Kidney (tissue), 14 donors: Measurements from ENCODE around the gene OBP2A. TPM values are rescaled to one million over a fixed set of nuclear protein-coding genes. Genes with fewer than 3 reads are reported as not detected.
"Not testable (repeated sequence)": the region's sequence is repeated elsewhere in the genome, so short reads cannot be mapped to it uniquely, and the experiment has no call there.

Experiments
- DNase-seq, 5 donors: peaks; one replicate each; pipeline ENCODE4 v3.0.0-alpha.2; 2013 to 2020
- FAIRE-seq: peaks from 2 replicates; lab custom pipeline; 2012; peaks lifted over from hg19 to GRCh38; lab: Jason Lieb, UNC
- H3K27ac ChIP-seq, 2 donors: one replicate each; pipeline ENCODE4 v1.7.0; 2013; ENCODE audit warnings: low read depth in 2 of 2, low read length in 2 of 2, inconsistent platforms in 1 of 2
- H3K27me3 ChIP-seq: one replicate; pipeline ENCODE4 v1.7.1; 2013; ENCODE audit warnings: low read length, inconsistent platforms; ENCODE audit not compliant: control insufficient read depth, insufficient read depth
- H3K36me3 ChIP-seq, 3 donors: one replicate each; pipeline versions ENCODE4 v1.7.0 to v1.7.1; 2013; ENCODE audit warnings: low read length in 3 of 3, control low read depth in 1 of 3, inconsistent platforms in 1 of 3; ENCODE audit not compliant: insufficient read depth in 3 of 3, control insufficient read depth in 2 of 3
- H3K4me1 ChIP-seq, 3 donors: one replicate each; pipeline versions ENCODE4 v1.7.0 to v1.7.1; 2013; ENCODE audit warnings: low read length in 3 of 3, inconsistent platforms in 1 of 3, low read depth in 1 of 3; ENCODE audit not compliant: control insufficient read depth in 2 of 3, insufficient read depth in 2 of 3
- H3K4me3 ChIP-seq, 3 donors: one replicate each; pipeline versions ENCODE4 v1.7.0 to v1.8.1; 2013; ENCODE audit warnings: low read length in 3 of 3, control low read depth in 1 of 3, inconsistent platforms in 1 of 3
- H3K9ac ChIP-seq, 3 donors: one replicate each; pipeline versions ENCODE4 v1.7.0 to v1.7.1; 2013; ENCODE audit warnings: low read length in 3 of 3, control low read depth in 1 of 3, inconsistent platforms in 1 of 3
- H3K9me3 ChIP-seq, 3 donors: one replicate each; pipeline versions ENCODE4 v1.7.0 to v1.7.1; 2013; ENCODE audit warnings: low read length in 3 of 3, control low read depth in 1 of 3, inconsistent platforms in 1 of 3; ENCODE audit not compliant: control insufficient read depth in 2 of 3, insufficient read depth in 1 of 3
- intact Hi-C: fragments of 100-400 bp; cut with DNase I; formaldehyde crosslinking; loops from one replicate; pipeline ENCODE4 v1.11.1; 2022
- polyA plus RNA-seq: library from polyadenylated mRNA; stranded (reverse); fragments of 350-450 nt; fragmentation: Illumina TruSeq; extraction: RNeasy Lipid Tissue Mini Kit (QIAGEN cat#74804); gene quantifications from one replicate; pipeline ENCODE4 v1.2.3, GENCODE V29; 2014; ENCODE audit warnings: low read depth, low replicate concordance; ENCODE audit not compliant: insufficient read depth
- total RNA-seq: library from RNA; stranded (reverse); fragmentation: NEBNext Ultra II Directional; extraction: Animal tissue kit (Norgen Biotek cat#: 25700); gene quantifications from one replicate; pipeline ENCODE4 v1.2.1, GENCODE V29; 2021
- TF ChIP-seq, protein P1 (sequence below): IDR thresholded peaks from 3 replicates; pipeline ENCODE4 v1.5.1; 2012; ENCODE audit warnings: mild to moderate bottlenecking, moderate library complexity, borderline replicate concordance; ENCODE audit not compliant: insufficient read depth; ENCODE audit errors: extremely low read depth
- donor health status: control.
- donor health status: control.
- donor health status: control.
- donor health status: control.
- donor health status: control.
- donor health status: DM: yes; HTN: yes; CAD: no.
- donor health status: Normal renal cell carcinoma (clear cell type).

The OBP2A gene
- total and polyA plus RNA-seq, 2 donors from 2014 or later = not detected

DNA sequence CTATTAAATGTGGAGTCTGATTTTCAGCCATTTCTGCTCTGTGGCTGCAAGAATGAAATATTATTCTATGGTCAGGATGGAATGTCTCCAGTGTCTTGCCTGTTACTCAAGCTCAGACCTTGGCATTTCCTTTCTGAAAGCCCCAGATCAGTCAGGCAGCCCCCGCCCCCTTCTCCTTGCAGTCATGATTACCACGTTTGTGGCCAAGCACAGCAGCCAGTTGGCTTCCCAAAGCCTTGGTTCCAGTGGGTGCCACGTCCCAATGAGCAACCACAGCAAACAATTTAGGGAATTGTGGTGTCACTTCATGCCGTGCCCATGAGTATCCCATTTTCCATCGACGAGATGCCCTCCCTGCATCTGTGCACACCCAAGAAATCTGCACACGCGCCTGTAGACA lies 9.7 kb upstream of the OBP2A start:
- H3K9ac ChIP-seq = no peak overlapping the region
- DNase-seq = no peak

DNA sequence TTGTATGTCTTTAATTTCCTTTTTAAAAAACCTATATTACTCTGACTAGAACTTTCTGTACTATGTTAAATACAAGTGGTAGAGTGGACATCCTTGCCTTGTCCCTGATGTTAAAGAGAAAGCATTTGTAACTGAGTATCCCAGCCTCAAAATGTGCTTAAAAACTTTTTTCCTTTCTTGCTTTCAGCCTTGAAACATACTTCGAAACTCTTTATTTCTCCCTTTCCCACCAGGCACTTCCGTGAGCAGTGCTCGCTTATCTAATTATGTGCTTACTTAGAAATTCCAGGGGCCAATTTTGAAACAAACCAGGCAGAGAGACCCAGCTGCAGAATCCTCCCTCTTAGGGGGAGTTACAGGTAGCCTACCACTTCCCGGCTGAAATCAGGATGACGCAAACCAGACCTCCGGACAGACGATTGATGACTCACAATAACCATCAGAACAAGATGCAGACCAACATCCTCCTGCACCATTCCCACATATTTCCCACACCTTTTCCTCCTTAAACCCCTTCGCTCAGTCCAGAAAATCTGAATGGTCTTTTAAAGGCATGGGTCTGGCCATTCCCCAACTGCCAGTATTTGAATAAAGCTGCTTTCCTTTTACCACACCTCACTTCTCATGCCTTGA lies 2.5 kb upstream of the OBP2A start:
- H3K4me1 ChIP-seq, H3K4me3 ChIP-seq, H3K27me3 ChIP-seq, intact Hi-C loops, H3K27ac ChIP-seq, H3K9ac ChIP-seq, FAIRE-seq, H3K36me3 ChIP-seq, DNase-seq, H3K9me3 ChIP-seq: not testable (repeated sequence)

More for the DNA sequence above, 9.7 kb upstream of the OBP2A start:
- no peaks in the 10 kb centered on the region for H3K4me1 ChIP-seq
- no peaks in the 10 kb centered on the region for H3K27me3 ChIP-seq
- TF ChIP-seq, protein P1, sequence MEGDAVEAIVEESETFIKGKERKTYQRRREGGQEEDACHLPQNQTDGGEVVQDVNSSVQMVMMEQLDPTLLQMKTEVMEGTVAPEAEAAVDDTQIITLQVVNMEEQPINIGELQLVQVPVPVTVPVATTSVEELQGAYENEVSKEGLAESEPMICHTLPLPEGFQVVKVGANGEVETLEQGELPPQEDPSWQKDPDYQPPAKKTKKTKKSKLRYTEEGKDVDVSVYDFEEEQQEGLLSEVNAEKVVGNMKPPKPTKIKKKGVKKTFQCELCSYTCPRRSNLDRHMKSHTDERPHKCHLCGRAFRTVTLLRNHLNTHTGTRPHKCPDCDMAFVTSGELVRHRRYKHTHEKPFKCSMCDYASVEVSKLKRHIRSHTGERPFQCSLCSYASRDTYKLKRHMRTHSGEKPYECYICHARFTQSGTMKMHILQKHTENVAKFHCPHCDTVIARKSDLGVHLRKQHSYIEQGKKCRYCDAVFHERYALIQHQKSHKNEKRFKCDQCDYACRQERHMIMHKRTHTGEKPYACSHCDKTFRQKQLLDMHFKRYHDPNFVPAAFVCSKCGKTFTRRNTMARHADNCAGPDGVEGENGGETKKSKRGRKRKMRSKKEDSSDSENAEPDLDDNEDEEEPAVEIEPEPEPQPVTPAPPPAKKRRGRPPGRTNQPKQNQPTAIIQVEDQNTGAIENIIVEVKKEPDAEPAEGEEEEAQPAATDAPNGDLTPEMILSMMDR = no peak
- H3K4me3 ChIP-seq = no peak overlapping the region
- no peak overlapping the region for H3K27ac ChIP-seq
- no peaks in the 10 kb centered on the region for H3K36me3 ChIP-seq
- intact Hi-C loops = no loop called here
- H3K9me3 ChIP-seq = no peaks in the 10 kb centered on the region
- no peak for FAIRE-seq

DNA sequence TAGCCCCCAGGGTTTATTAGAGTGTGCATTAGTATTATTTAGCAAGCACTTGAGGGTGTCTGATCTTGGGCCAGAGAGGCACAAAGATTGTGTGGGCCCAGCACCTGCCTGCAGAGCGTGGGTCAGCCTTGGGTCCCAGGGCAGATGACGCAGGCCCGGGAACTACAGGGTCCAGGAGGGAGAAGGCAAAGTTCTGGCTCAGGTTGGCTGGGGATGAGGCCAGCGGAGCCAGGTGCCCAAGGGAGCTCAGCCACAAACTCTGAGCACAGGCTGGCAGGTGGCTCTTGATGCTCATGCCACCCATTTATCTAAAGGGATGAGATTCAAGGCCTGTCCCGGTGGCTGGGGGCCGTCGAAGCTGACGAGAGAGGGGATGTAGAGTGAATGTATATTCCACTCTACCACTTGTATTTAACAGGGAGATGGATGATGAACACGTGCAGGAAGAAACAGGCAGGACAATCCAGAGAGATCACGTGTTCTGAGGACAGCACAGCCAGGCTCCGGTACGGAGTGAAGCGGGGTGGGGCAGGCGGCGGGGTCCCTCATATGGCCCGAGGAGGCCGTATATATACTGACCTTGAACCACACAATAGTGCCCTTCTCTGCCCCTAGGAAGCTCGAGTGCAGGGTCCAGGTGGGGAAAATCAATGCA lies 818 bp upstream of the OBP2A start:
- no peak overlapping the region for H3K27ac ChIP-seq
- H3K9me3 ChIP-seq = no peaks in the 10 kb centered on the region
- H3K9ac ChIP-seq = no peak overlapping the region
- H3K4me3 ChIP-seq = no peak overlapping the region
- H3K4me1 ChIP-seq = no peaks in the 10 kb centered on the region
- intact Hi-C loops = no loop called here
- H3K27me3 ChIP-seq = no peaks in the 10 kb centered on the region
- no peak for DNase-seq
- no peaks in the 10 kb centered on the region for H3K36me3 ChIP-seq
- FAIRE-seq = no peak
- TF ChIP-seq, protein P1 = no peak

DNA sequence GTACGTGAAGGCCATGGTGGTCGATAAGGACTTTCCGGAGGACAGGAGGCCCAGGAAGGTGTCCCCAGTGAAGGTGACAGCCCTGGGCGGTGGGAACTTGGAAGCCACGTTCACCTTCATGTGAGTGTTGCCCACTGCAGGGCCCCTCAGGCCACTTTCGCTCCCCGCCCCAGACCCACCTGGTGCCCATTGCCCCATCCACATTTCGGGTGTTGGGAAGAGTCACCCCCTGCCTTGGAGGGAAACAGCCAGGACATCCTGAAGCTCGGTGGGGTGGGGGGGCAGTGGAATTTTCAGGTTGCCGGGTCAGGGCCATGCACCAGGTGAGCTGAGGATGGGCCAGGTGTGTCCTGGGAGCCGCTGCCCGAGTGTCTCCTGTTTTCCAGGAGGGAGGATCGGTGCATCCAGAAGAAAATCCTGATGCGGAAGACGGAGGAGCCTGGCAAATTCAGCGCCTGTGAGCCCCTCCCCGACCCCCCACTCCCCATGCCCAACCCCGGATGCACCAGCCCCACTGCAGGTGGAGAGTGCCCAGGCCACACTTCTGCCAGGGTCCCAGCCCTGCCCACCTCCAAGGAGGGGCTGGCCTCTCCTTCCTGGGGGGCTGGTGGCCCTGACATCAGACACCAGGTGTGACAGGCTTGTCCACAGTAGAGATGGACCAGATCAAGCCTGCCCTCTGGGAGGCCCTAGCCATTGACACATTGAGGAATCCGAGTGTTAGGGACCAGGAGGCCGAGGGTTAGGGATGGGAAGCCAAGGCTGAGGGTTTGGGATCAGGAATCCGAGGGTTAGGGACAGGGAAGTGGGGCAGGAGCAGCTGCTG lies 1.1 kb downstream of the OBP2A start:
- intact Hi-C loops, H3K4me1 ChIP-seq, H3K4me3 ChIP-seq, H3K9me3 ChIP-seq, H3K27ac ChIP-seq, FAIRE-seq, H3K36me3 ChIP-seq, H3K27me3 ChIP-seq, DNase-seq, H3K9ac ChIP-seq: not testable (repeated sequence)
